ENCODE measurements around the gene RHD.

Gene RHD

DNA sequence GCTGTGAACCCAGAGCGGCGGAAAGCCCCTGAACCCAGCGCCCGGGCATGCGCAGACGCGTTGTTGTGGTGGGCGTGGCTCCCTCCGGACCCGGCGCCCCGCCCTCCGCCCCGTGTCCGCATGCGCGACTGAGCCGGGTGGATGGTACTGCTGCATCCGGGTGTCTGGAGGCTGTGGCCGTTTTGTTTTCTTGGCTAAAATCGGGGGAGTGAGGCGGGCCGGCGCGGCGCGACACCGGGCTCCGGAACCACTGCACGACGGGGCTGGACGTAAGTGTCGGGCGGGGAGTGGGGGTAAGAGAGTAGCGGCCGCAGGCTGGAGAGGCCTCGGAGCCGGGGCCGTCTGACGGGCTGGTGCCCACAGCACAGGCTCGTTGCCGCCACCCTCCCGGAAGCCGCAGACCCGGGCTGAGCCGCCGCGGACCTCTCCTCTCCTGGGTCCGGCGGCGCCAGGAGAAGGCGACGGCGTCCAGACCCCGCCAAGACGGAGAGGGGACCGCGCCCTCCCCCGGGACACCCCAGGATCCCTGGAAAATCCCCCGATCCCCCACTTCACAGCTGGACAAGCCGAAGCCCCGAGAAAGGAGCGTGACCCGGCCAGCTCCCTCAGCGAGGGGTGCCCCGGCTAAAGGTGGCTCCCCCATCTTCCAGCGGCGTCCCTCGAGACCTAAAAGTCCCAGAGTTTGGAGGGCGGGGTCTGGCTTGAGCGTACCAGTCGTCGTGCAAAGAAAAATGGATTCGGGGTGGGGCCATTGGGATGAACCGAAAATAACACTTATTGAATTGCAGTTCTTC lies 66.1 kb downstream of the RHD start, which contains the start of gene TMEM50A:
Gene TMEM50A (plus strand): TSS at position 147 of the 794 bp plus-strand sequence. CDS start 2,153 bp downstream, outside the sequence.
- DNase-seq (ENCODE audit: low read depth): no peak
- TF ChIP-seq, protein P1, sequence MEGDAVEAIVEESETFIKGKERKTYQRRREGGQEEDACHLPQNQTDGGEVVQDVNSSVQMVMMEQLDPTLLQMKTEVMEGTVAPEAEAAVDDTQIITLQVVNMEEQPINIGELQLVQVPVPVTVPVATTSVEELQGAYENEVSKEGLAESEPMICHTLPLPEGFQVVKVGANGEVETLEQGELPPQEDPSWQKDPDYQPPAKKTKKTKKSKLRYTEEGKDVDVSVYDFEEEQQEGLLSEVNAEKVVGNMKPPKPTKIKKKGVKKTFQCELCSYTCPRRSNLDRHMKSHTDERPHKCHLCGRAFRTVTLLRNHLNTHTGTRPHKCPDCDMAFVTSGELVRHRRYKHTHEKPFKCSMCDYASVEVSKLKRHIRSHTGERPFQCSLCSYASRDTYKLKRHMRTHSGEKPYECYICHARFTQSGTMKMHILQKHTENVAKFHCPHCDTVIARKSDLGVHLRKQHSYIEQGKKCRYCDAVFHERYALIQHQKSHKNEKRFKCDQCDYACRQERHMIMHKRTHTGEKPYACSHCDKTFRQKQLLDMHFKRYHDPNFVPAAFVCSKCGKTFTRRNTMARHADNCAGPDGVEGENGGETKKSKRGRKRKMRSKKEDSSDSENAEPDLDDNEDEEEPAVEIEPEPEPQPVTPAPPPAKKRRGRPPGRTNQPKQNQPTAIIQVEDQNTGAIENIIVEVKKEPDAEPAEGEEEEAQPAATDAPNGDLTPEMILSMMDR (IDR thresholded peaks at IDR 0.05; ENCODE audit: control insufficient read depth, extremely low read depth, insufficient read depth): no peak
- peak within 1 kb of the TSS; percentile 76 for H3K4me3 ChIP-seq (ENCODE audit: low read depth, low read length)

DNA sequence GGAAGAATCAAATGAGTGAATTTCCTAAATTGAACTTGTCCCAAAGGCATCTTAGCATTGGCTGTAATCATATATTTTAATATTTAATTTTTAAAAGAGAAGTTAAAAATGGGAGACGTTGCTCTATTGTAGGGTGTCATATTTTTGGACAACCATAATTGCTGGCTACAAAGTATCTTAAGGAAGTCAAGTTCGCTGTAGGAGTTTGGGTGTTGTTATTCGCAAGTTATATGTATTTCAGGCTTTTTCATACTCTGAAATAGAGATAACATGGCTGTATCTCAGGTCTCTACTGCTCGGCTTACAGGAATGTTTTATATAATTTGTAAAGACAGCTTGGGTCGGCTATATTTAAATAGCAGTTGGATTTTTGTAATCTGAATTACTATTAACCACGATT lies 66.7 kb downstream of the RHD start:
- no peak for DNase-seq (ENCODE audit: low read depth)
- H3K4me3 ChIP-seq (ENCODE audit: low read depth, low read length): peak overlapping the region; percentile 76
- TF ChIP-seq, protein P1 (IDR thresholded peaks at IDR 0.05; ENCODE audit: control insufficient read depth, extremely low read depth, insufficient read depth): no peak

DNA sequence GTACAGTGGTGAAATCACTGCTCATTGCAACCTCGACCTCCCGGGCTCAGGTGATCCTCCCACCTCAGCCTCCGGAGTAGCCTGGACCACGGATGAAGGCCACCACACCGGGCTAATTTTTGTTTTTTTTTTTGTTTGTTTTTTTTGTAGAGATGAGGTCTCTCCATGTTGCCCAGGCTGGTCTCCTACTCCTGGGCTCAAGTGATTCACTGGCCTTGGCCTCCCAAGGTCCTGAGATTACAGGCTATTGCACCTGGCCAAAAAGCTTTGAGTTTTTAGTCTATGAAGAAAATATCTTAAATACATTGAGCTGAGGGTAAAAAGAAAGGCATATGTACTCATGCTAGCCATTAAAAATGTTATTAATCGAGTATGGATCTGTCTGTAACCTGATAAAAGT lies 69.4 kb downstream of the RHD start:
- TF ChIP-seq, protein P1 (IDR thresholded peaks at IDR 0.05; ENCODE audit: control insufficient read depth, extremely low read depth, insufficient read depth): no peak
- no peak overlapping the region for H3K4me3 ChIP-seq (ENCODE audit: low read depth, low read length)

DNA sequence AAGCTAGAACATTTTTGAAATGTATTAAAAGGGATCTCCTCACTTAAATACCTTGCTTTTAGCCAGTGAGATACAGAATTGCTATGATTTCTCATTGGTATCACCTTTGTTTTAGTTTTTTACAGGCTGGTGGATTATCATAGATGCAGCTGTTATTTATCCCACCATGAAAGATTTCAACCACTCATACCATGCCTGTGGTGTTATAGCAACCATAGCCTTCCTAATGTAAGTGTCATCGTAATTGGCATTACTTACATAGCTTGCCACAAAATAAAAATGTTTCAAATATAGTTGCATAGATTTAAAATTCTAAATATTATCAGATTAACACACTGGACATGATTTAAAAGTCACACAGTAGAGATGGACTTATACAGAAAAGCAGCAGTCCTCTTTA lies 70.5 kb downstream of the RHD start:
- DNase-seq (ENCODE audit: low read depth): no peak
- no peak overlapping the region for H3K4me3 ChIP-seq (ENCODE audit: low read depth, low read length)
- TF ChIP-seq, protein P1 (IDR thresholded peaks at IDR 0.05; ENCODE audit: control insufficient read depth, extremely low read depth, insufficient read depth): no peak

More for the DNA sequence above, 69.4 kb downstream of the RHD start:
- DNase-seq (ENCODE audit: low read depth): no peak

DNA sequence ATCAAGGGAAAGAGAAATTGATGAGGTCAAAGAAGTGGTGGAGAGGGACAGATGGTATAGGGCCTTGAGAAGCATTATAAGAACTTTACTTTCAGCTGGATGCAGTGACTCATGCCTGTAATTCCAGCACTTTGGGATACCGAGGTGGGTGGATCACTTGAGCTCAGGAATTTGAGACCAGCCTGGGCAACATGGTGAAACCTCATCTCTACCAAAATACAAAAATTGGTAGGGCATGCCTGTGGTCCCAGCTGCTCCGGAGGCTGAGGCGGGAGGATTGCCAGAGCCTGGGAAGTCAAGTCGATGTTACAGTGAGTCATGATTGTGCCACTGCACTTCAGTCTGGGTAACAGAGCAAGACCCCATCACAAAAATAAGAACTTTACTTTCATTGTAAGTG lies 71.6 kb downstream of the RHD start:
- no peak overlapping the region for H3K4me3 ChIP-seq (ENCODE audit: low read depth, low read length)
- no peak for DNase-seq (ENCODE audit: low read depth)
- TF ChIP-seq, protein P1 (IDR thresholded peaks at IDR 0.05; ENCODE audit: control insufficient read depth, extremely low read depth, insufficient read depth): no peak

DNA sequence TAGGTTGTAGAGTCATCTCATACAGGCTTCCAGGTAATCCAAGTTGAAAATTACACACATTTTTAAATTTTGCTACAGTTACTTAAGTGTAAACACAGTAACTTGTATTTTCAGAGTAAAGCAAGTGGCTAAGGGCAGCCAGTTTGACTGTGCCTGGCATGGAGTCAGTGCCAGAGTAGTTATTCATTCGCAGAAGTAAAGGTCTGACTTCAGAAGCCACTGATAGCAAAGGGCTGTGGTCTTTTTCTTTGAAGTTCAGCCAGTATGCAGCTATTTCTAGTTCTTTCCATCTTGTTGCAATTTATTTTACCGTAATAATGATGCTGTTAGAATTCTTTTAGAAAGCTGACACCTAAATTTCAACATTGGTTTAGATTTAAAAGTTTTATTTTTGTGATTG lies 75.2 kb downstream of the RHD start:
- TF ChIP-seq, protein P1 (IDR thresholded peaks at IDR 0.05; ENCODE audit: control insufficient read depth, extremely low read depth, insufficient read depth): no peak
- DNase-seq (ENCODE audit: low read depth): no peak
- H3K4me3 ChIP-seq (ENCODE audit: low read depth, low read length): no peak overlapping the region

DNA sequence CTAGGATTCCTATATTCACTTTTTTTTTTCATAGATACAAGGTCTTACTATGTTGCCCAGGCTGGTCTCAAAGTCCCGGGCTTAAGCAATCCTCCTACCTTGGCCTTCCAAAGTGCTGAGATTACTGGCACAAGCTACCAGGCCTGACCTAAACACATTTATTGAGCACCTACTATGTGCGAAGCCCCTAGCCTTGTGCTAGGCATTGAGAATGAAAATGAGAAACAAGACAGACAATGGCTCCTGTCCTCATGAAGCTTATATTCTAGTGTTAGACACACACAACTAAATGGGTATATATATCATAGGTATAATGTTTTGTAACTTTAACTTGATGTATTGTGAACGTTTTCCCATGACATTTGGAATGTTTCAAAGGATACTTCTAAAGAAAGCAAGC lies 77.3 kb downstream of the RHD start:
- TF ChIP-seq, protein P1 (IDR thresholded peaks at IDR 0.05; ENCODE audit: control insufficient read depth, extremely low read depth, insufficient read depth): no peak
- no peak for DNase-seq (ENCODE audit: low read depth)

More for the DNA sequence above, 77.3 kb downstream of the RHD start:
- H3K4me3 ChIP-seq (ENCODE audit: low read depth, low read length): no peak overlapping the region

Measured in LNCaP clone FGC (cell line).